ENCODE measurements around the gene FAM219B.
A peak's percentile ranks its signal among the peaks of the same experiment; 100 is the strongest.
"Not testable (repeated sequence)": the region's sequence is repeated elsewhere in the genome, so short reads cannot be mapped to it uniquely, and the experiment has no call there.

FAM219B gene

DNA sequence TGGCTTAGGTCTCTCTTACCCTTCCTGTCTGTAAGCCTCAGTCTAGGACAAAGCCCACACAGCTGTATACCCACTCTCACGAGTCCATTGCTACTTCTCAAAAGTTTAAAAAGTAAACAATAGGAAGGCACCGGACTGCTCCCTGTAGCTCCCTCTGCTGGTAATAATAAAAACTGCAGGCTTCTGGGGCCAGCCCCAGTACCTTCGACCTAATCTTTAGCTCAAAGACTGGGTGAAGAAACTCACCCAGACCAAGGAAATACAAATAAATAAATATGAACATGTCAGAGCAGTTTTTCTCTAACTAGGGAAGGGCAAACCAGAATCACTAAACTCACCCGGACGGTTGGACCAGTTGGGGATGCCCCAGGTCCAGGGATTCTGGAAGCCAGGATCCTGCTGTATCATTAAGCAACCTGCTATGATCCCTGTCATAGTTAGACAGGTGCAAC, 5.0 kb downstream of the FAM219B start:
- FAIRE-seq, result no peak
- TF ChIP-seq POLR2AphosphoS5 (IDR thresholded peaks at IDR 0.05; ENCODE audit: low read depth, low read length) (no peak), TAF1 (IDR thresholded peaks at IDR 0.05; ENCODE audit: borderline replicate concordance, low read depth, low read length) (no peak), POLR2A (IDR thresholded peaks at IDR 0.05; ENCODE audit: low read depth, low read length) (no peak)
- DNase-seq (ENCODE audit: insufficient read length), result peak; percentile 54

GRCh38 chr15:74897300-74897701, 9.3 kb downstream of the FAM219B start:
- no peak for FAIRE-seq
- no peak for TF ChIP-seq POLR2AphosphoS5 (IDR thresholded peaks at IDR 0.05; ENCODE audit: low read depth, low read length)

DNA sequence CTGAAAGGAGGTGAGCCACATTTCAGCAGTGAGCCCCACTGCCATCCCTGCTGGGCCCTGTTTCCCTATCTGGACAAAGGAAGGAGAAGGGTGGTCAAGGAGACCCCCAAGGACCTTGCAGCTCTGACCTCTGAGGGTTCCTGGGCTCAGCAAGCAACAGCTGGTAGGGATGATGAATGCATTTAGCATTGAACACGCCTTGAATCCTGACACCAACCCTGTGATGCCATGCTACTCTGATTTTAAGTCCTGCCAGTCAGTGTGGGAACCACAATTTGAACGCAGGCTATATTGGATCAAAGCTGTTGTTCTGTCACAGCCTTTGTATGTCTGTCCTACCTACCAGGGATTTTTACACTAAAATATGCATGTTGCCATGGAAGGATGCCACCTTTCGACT, 10.3 kb downstream of the FAM219B start:
- TF ChIP-seq POLR2A (IDR thresholded peaks at IDR 0.05; ENCODE audit: low read depth, low read length) (no peak), POLR2AphosphoS5 (IDR thresholded peaks at IDR 0.05; ENCODE audit: low read depth, low read length) (peak; percentile 31; the same call in 1 of the 2 replicates)
- DNase-seq (ENCODE audit: insufficient read length), result no peak
- no peak for FAIRE-seq

More at GRCh38 chr15:74897300-74897701, 9.3 kb downstream of the FAM219B start:
- no peak for DNase-seq (ENCODE audit: insufficient read length)

DNA sequence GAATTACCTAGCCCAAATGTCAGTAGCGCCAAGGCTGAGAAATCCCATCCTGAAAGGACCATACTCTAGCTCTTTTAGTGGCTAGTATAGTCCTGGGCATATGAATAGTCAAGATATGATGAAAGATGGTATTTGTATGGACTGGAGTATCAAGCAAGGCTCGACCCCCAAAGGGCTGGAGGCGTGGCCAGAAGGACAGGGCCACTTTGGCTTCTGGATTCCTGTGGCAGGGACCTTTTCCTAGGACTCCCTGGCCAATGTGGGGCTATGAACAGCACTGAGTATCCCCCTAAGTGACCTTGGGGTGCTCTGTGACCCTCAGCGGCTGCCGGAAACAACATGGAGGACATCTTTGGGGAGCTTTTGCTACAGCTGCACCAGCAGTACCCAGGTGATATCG, 10.8 kb downstream of the FAM219B start:
- TF ChIP-seq POLR2A (IDR thresholded peaks at IDR 0.05; ENCODE audit: low read depth, low read length), result no peak
- no peak for TF ChIP-seq TAF1 (IDR thresholded peaks at IDR 0.05; ENCODE audit: borderline replicate concordance, low read depth, low read length)
- TF ChIP-seq POLR2AphosphoS5 (IDR thresholded peaks at IDR 0.05; ENCODE audit: low read depth, low read length), result no peak
- DNase-seq (ENCODE audit: insufficient read length) (no peak), FAIRE-seq (no peak)

GRCh38 chr15:74894383-74894782, 12.3 kb downstream of the FAM219B start:
- FAIRE-seq; DNase-seq (ENCODE audit: insufficient read length): not testable (repeated sequence)

GRCh38 chr15:74893627-74894026, 13.0 kb downstream of the FAM219B start:
- TF ChIP-seq POLR2A (IDR thresholded peaks at IDR 0.05; ENCODE audit: low read depth, low read length) (no peak), POLR2AphosphoS5 (IDR thresholded peaks at IDR 0.05; ENCODE audit: low read depth, low read length) (no peak), TAF1 (IDR thresholded peaks at IDR 0.05; ENCODE audit: borderline replicate concordance, low read depth, low read length) (no peak)
- DNase-seq (ENCODE audit: insufficient read length) (no peak), FAIRE-seq (no peak)

DNA sequence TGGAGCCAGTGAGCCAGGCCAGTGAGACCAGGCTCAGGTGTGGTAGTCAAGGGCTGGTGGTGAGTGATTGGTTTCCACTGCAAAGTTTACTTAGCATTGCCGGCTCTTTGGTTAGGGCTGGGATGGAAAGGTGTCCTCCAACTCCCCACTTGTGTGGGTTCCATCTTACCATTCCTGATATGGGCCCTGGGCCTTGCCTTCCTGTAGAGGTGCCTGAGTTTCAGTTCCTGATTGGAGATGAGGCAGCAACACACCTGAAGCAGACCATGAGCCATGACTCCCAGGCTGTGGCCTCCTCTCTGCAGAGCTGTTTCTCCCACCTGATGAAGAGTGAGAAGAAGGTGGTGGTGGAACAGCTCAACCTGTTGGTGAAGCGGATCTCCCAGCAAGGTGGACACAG, 13.7 kb downstream of the FAM219B start:
- TF ChIP-seq TAF1 (IDR thresholded peaks at IDR 0.05; ENCODE audit: borderline replicate concordance, low read depth, low read length), result no peak
- no peak for TF ChIP-seq POLR2AphosphoS5 (IDR thresholded peaks at IDR 0.05; ENCODE audit: low read depth, low read length)
- TF ChIP-seq POLR2A (IDR thresholded peaks at IDR 0.05; ENCODE audit: low read depth, low read length), result no peak
- FAIRE-seq (no peak), DNase-seq (ENCODE audit: insufficient read length) (no peak)

DNA sequence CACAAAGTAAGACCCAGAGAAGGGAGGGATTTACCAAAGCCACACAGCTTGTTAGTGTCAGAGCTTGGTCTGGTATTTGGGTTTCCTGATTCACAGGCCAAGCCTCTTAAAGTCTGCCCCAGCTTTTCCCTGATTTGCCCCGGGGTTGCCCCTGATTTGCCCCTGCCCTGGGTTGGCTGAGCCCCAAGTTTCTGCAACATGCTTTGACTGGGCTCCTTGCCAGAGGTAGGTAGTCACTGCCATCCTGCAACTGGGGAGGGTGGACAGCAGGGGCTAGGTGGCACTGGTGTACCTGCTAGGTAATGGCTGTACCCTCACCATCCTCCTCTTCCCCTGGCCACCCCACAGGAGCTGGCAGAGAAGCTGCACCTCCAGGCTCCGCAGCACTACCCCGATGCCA, 14.3 kb downstream of the FAM219B start:
- FAIRE-seq (no peak), DNase-seq (ENCODE audit: insufficient read length) (no peak)
- no peak for TF ChIP-seq POLR2A (IDR thresholded peaks at IDR 0.05; ENCODE audit: low read depth, low read length)
- TF ChIP-seq TAF1 (IDR thresholded peaks at IDR 0.05; ENCODE audit: borderline replicate concordance, low read depth, low read length), result no peak
- no peak for TF ChIP-seq POLR2AphosphoS5 (IDR thresholded peaks at IDR 0.05; ENCODE audit: low read depth, low read length)

GRCh38 chr15:74891469-74891868, 15.2 kb downstream of the FAM219B start:
- no peak for DNase-seq (ENCODE audit: insufficient read length)
- TF ChIP-seq TAF1 (IDR thresholded peaks at IDR 0.05; ENCODE audit: borderline replicate concordance, low read depth, low read length), result no peak
- FAIRE-seq, result no peak

GRCh38 chr15:74890665-74890960, 16.0 kb downstream of the FAM219B start:
- no peak for DNase-seq (ENCODE audit: insufficient read length)
- TF ChIP-seq POLR2A (IDR thresholded peaks at IDR 0.05; ENCODE audit: low read depth, low read length) (no peak), POLR2AphosphoS5 (IDR thresholded peaks at IDR 0.05; ENCODE audit: low read depth, low read length) (no peak), TAF1 (IDR thresholded peaks at IDR 0.05; ENCODE audit: borderline replicate concordance, low read depth, low read length) (no peak)
- FAIRE-seq, result no peak

- peak; percentile 83 for FAIRE-seq
- peak; percentile 90 for TF ChIP-seq TAF1 (IDR thresholded peaks at IDR 0.05; ENCODE audit: borderline replicate concordance, low read depth, low read length)
- TF ChIP-seq POLR2AphosphoS5 (IDR thresholded peaks at IDR 0.05; ENCODE audit: low read depth, low read length), result peak; percentile 92
- TF ChIP-seq POLR2A (IDR thresholded peaks at IDR 0.05; ENCODE audit: low read depth, low read length), result peak; percentile 98
- peak; percentile 98 for DNase-seq (ENCODE audit: insufficient read length)
Measured at GRCh38 chr15:74889883-74890664, 16.6 kb downstream of the FAM219B start, which contains the start of gene MPI. Gene MPI (plus strand): TSS chr15:74890042. CDS start chr15:74890074, 32 bp downstream.

DNA sequence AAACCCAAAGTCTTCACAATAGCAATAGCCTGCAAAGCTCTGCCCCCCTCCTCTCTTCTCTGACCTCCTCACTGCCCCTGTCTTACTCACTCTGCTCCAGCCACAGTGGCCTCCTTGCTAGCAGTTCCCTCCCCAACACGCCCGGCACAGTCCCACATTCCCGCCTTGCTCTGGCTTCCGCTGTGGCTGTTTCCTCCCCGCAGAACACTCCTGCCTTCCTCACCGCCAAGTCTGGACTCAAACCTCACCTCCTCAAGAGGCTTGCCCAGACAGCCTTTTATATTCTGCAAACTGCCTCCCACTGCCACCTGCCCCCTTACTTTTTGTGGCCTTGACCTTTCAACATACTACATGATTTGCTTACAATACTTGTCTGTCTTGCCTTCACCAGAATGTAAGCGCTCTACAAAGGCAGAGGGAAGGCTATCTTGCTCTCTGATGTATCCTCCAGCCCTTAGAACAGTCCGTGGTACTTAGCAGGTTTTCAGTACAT, 17.2 kb downstream of the FAM219B start:
- TF ChIP-seq POLR2AphosphoS5 (IDR thresholded peaks at IDR 0.05; ENCODE audit: low read depth, low read length), result no peak
- TF ChIP-seq TAF1 (IDR thresholded peaks at IDR 0.05; ENCODE audit: borderline replicate concordance, low read depth, low read length), result no peak
- TF ChIP-seq POLR2A (IDR thresholded peaks at IDR 0.05; ENCODE audit: low read depth, low read length), result no peak
- no peak for FAIRE-seq
- no peak for DNase-seq (ENCODE audit: insufficient read length)

DNA sequence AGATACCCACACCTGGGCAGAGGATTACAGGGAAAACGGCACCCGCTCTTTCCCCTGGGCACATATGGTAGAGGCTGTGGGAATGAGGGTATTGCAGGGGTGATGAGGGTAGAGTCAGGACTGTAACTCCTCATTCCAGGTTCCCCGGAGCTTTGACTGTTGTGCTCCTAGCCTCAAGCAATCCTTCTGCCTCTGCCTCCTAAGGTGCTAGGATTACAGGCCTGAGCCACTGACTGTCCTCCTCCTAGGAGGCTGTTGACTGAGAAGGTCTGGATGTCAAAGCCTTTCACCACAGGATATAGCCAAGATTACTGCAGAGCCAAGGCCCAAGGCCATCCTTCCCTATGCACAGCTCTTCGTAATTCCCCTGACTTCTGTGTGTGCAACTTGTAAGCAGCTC, 17.9 kb downstream of the FAM219B start:
- TF ChIP-seq TAF1 (IDR thresholded peaks at IDR 0.05; ENCODE audit: borderline replicate concordance, low read depth, low read length) (no peak), POLR2AphosphoS5 (IDR thresholded peaks at IDR 0.05; ENCODE audit: low read depth, low read length) (no peak), POLR2A (IDR thresholded peaks at IDR 0.05; ENCODE audit: low read depth, low read length) (no peak)
- DNase-seq (ENCODE audit: insufficient read length) (no peak), FAIRE-seq (no peak)

DNA sequence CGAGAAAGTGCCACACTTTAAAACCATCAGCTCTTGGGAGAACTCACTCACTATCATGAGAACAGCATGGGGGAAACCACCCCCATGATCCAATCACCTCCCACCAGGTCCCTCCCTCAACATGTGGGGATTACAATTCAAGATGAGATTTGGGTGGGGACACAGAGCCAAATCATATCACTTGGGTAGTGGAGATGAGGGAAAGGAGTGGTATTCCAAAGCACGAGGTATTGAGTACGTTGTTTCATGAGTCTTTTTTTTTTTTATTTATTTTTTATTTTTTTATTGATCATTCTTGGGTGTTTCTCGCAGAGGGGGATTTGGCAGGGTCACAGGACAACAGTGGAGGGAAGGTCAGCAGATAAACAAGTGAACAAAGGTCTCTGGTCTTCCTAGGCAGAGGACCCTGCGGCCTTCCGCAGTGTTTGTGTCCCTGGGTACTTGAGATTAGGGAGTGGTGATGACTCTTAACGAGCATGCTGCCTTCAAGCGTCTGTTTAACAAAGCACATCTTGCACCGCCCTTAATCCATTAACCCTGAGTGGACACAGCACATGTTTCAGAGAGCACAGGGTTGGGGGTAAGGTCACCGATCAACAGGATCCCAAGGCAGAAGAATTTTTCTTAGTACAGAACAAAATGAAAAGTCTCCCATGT, 19.0 kb downstream of the FAM219B start:
- DNase-seq (ENCODE audit: insufficient read length); FAIRE-seq: not testable (repeated sequence)
